Activated T-cell treated with anti-CD3 and anti-CD28 coated beads for 1 hour (primary cell): Measurements from ENCODE around the gene ANKRD53.
"Not testable (repeated sequence)": the region's sequence is repeated elsewhere in the genome, so short reads cannot be mapped to it uniquely, and the experiment has no call there.

Experiments used
- DNase-seq: peaks from one replicate; pipeline ENCODE4 v3.0.0-alpha.2; 2020; ENCODE audit warnings: low read depth

Gene ANKRD53

DNA sequence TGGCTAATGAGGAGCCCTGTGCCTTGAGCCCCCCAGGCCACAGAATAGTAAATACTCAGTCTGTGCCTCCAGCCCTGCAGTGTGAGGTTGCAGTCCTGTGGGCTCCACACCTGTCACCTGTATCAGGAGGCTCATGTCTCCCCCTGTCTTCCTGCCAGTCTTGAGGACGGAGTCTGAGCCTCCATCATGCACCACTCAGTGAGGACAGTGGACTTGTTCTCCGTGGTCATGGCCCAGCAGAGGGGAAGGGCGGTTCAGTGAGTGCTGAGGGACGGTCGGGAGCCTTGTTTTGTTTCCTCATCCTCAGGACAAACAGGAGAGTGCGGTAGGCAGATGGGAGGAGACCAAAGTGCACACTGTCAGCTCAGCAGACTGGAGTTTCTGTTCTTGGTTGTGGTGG is 33.4 kb downstream of the ANKRD53 start:
- not testable (repeated sequence) for DNase-seq

DNA sequence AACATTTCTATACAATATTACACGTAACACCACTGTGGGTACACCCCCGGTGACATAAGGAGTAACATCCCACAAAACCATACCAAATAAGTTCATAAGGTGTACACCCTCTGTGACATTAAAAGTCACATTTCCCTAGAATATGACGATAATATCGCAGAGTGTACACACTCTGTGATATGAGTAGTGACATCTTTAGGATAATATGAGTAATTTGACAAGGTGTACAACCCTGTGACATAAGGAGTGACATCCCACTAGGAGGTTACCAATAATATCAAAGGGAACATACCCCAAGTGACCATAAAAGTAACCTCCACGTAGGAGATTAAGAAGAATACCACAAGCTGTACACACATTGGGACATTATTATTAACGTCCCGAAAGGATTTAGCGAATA is 40.2 kb downstream of the ANKRD53 start:
- no peak for DNase-seq

DNA sequence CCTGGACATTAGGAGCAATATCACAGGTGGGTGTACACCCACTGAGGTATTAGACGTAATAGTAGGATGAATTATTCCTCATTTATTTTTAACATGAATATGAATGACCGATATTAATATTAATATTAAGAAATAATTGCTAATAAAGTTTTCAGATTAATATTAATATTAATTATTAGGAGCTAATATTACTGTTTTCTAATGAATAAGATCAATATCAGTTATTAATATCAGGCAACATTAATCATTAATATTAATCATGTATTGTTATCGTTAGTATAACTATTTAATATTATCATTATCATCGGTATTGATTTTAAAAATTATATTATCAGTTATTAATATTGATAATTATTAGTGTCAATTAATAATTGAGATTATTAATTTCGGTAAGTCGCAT is 41.6 kb downstream of the ANKRD53 start:
- DNase-seq: not testable (repeated sequence)

DNA sequence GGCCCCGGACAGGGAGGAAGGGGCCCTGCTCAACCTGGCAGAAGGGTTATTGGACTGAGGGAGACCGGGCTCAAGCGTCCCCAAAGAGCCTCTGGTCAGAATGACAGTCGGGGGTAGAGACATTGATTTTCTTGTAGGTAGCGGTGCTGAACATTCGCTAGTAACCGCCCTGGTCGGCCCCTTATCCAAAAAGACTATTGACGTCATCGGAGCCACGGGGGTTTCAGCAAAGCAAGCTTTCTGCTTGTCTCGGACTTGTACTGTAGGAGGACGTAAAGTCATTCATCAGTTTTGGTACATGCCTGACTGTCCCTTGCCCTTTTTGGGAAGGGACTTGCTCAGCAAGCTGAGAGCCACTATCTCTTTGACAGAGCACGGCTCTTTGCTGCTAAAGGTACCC is 43.0 kb downstream of the ANKRD53 start:
- not testable (repeated sequence) for DNase-seq

DNA sequence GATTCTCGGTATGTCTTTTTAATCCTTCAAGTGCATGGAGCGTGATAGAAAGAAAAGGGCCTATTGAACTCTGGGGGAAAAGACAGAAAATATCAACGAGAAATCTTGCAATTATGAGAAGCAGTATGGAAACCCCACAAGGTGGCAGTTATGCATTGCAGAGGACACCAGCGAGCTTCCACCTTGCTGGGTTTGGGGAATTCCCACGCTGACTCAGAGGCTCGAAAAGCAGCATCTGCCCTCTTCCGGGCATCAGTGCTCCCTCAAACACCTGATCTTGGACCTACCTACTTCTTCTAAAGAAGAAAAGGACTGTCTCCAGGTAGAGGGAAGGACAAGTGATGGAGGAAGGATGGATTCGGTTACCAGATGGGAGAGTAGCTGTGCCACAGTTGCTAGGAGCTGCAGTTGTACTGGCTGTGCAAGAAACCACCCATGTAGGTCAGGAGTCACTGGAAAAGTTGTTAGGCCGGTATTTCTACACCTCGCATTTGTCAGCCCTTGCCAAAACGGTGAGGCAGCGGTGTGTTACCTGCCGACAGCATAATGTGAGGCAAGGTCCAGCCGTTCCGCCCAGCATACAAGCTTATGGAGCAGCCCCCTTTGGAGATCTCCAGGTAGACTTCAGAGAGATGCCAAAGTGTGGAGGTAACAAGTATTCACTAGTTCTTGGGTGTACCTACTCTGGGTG is 45.3 kb downstream of the ANKRD53 start:
- DNase-seq: peak; percentile 44
